HG02610 (cell line): Measurements from ENCODE around the gene ARHGAP11B.
A peak's percentile ranks its signal among the peaks of the same experiment; 100 is the strongest.
"Not testable (repeated sequence)": the region's sequence is repeated elsewhere in the genome, so short reads cannot be mapped to it uniquely, and the experiment has no call there.

ENCODE experiments used
- ATAC-seq: cut with Tn5 transposase; IDR thresholded peaks from one replicate; pipeline ENCODE4 v1.9.1; 2021; ENCODE audit warnings: mild to moderate bottlenecking, moderate library complexity; ENCODE audit not compliant: unreplicated experiment

ARHGAP11B gene

DNA sequence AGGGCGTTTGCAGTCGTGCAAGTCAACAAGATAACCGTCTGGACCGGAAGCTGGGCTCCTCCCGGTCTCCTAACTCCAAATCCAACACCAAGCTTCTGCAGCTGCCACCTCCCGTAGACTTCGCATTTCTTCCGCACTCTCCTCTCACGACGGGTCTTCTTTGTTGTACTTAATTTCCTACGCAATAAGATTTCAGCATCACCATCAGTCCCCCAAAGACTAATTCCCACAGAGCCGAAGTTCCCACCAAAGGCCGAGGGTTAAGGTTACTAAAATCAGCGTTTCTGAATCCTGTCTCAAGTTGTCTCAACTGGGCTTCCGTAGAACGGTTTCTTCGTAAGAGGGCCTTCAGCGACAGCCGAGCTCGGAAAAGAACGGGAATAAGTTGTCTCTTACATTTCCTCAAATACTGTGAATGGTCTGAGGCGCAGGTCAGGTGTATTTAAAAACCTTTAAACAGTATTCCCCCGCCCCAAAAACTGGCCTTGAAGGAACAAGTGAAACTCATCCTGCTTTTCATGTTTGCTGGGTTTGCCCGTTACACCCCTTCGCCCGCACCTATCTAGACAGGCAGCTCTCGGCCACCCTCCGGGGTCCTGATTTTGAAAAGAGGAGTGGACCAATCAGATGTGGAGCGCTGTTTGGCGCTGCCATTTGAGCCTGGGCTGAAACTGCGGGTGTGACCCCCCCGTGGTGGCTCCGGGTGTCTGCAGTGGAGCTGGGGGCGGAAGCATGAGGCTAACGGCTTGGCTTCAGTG lies at the start of gene ARHGAP11B:
Gene ARHGAP11B, plus strand, starts transcription at position 693 of the 758 bp plus-strand sequence.
- ATAC-seq, result peak; percentile 86

DNA sequence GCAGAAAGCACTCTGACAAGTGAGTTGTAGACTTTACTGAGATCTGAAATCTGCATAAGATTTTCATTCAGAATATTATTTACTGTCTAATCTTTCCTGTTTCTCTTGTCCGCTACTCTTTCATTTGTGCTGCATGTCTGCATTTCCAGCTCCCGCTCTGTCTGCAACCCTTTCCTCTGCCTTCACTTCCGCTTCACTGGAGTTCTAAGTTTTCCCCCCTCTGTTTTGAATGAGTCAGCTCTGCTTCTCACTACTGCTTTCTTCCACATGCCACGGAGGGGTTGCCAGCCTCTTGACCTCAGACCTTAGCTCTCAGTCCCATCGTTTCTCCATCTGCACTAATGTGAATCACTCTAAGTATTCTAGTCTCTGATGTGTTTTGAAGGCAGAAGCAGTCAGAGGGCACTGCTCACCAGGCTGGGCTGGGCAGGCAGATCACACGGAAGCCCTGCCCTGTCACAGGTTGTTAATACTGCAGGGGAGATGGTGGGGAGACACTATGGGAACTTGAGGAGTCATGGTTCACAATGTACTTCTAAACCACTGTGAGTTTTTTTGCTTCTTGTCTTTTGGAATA lies 46.4 kb upstream of the ARHGAP11B start:
- not testable (repeated sequence) for ATAC-seq

DNA sequence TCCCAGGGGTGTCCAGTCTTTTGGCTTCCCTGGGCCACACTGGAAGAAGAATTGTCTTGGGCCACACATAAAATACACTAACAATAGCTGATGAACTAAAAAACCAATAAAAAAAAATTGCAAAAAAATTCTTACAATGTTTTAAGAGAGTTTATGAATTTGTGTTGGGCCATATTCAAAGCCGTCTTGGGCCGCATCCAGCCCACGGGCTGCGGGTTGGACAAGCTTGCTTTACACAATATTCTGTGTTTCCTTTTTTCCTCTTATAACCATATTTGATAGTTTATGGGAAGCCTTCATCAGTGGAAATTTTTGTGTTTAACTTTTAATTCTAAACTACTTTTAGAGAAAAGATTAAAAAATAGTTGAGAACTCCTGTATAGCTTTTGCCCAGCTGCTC lies 45.2 kb upstream of the ARHGAP11B start:
- ATAC-seq, result not testable (repeated sequence)

DNA sequence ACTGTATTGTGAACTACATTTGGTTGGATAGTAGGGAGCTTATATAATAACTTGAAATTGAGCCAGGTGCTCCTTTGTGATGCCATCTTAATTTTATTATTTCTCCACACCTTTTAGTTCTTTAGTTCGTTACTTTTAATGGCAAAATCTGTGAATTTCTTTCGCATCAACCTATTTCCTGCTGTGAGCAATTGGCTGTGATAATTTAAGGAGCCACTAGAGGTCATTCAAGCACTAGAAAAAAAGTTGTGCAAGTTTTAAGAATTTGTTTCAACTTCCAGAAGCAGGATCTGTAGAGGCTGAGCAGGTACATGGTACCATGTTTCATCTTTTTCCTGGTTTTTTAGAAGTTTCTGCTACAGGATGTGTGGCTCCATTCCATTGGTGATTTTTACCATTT lies 27.0 kb upstream of the ARHGAP11B start:
- not testable (repeated sequence) for ATAC-seq

DNA sequence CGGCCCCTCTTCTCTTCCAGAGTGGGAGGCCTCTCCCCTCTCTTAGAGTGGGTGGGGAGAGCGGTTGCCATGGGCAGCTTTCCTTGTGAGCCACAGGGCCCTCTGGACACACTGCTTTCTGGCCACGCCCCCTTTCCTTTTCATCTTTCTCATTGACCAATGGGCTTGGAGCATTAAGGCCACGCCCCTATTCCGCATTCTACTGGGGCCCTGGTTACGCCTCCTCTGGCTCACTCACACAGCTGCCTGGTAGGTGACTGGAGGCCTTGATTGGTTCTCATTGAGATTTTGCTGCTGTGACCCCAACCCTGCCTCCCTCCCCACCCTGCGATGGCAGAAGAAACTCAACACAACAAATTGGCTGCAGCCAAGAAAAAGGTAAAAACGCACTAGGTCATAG lies 22.1 kb upstream of the ARHGAP11B start, which contains the start of gene GOLGA8H:
Gene GOLGA8H, plus strand, starts transcription at position 233 of the 400 bp plus-strand sequence. Its CDS starts 98 bp downstream, at position 331.
- ATAC-seq, result not testable (repeated sequence)

DNA sequence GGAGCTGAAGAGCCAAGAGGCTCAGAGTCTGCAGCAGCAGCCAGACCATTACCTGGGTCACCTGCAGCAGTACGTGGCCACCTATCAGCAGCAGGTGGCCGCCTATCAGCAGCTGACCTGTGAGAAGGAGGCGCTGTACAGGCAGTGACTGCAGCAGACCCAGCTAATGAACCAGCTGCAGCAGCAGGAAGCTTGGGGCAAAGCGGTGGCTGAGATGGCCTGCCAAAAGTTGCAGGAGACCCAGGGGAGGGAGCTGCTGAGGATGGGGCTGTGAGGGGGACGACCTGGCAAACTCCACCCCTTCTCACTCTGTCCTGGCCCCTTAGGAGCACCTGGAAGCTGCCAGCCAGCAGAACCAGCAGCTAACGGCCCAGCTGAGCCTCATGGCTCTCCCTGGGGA lies 13.7 kb upstream of the ARHGAP11B start:
- ATAC-seq, result not testable (repeated sequence)

DNA sequence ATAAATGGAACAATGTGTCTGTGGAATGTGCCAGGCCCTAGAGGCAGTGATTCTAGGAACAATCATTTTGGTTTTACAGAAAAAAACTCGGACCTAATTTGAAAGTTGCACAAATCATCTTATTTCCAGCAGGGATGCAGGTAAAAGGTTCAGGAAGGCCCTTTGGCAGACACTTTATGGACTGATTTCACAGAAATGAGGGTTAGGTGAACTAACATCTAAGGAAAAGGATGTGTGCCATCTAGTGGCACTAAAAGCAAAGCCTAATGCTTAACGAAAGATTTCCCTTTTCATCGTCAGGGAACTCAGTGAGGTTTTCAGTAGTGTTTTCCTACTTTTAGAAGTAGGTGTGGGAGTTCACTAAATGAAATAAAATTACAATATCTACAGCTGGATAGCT lies 4.6 kb upstream of the ARHGAP11B start:
- ATAC-seq, result not testable (repeated sequence)

DNA sequence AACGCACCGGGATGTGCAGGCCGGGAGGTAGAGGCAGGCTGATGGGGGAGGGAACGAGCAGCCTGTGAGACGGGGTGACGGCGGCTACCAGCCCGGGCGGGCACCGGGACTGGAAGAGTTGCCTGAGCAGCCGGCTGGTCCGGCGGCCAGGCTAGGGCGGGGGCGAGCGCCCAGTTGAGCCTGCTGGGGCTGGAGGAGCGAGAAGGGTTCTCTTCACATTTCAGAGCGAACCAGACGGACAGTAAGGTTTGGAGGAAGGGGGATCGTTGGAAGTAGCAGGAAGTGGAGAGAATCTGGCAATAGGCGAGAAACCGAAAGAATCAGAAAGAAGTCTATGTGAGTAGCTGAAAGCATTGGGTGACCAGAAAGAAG lies 252 bp downstream of the ARHGAP11B start:
- peak; percentile 1 for ATAC-seq

DNA sequence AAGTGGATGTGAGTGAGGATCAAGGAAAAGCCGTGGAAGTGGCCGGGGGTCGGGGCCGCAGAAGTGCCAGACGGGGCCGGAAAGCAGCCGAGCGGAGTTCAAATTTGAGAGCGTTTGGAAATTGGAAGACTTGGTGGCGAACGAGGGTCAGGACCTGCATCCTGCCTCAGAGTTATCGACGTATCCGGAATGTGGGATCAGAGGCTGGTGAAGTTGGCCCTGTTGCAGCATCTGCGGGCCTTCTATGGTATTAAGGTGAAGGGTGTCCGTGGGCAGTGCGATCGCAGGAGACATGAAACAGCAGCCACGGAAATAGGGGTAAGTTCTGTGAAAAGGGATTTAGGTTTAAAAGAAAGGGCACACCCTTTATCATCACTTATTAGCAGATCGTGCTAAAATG lies 704 bp downstream of the ARHGAP11B start:
- ATAC-seq, result peak; percentile 5

DNA sequence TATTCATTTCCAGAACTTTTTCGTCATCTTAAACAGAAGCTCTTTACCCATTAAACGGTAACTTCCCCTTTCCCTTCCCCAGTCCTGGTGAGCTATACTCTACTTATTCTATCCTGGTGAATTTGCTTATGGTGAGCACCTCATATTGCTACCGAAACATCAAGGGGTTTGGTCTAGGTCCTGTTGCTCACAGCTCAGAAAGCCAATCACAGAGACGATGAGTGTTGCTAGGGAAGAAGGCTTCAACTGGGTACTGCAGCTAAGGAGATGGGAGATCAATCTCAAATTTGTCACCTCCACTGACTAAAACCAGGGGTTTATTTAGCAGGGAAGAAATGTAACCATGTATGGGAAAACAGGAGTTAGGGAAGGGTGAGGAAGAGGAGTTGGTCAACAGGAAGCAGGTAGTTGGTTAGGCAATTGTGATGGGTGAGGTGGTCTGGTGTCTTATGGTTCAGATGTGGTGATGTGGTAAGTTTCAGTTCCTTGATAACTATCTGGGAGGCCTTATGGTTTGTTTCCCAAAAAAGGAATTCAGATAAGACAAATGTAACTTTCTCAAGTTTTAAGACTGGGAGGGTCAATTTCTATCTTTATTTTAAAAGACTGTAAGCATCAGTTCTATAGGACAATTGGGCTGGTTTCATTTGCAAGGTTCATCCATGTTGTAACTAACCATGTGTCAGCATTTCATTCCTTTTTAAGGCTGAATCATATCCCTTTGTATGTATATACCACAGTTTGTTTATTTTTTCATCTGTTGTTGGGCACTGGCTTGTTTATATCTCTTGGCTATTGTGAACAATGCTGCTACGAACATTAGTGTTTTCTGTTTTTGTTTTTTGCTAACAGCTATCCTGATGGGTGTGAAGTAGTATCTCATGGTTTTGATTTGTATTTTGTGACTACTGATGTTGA lies 24.3 kb downstream of the ARHGAP11B start:
- ATAC-seq, result peak; percentile 63

DNA sequence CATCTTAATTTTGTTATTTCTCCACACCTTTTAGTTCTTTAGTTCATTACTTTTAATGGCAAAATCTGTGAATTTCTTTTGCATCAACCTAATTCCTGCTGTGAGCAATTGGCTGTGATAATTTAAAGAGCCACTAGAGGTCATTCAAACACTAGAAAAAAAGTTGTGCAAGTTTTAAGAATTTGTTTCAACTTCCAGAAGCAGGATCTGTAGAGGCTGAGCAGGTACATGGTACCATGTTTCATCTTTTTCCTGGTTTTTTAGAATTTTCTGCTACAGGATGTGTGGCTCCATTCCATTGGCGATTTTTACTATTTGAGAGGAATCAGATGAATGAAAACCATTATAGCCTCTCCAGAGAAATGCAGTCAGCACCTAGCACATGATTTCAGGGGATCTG lies 35.2 kb downstream of the ARHGAP11B start:
- ATAC-seq, result not testable (repeated sequence)

DNA sequence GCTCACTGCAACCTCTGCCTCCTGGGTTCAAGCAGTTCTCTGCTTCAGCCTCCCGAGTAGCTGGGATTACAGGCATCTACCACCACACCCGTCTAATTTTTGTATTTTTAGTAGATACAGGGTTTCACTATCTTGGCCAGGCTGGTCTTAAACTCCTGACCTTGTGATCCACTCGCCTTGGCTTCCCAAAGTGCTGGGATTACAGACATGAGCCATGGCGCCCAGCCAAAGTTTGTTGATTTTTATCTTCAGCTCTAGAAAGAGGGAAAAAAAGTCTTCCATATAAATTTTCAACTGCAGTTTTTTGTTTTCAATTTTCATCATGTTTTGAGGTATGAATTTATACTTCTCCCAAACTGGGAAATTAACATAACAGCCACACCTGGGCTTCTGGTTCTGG lies 43.7 kb downstream of the ARHGAP11B start:
- ATAC-seq, result not testable (repeated sequence)

DNA sequence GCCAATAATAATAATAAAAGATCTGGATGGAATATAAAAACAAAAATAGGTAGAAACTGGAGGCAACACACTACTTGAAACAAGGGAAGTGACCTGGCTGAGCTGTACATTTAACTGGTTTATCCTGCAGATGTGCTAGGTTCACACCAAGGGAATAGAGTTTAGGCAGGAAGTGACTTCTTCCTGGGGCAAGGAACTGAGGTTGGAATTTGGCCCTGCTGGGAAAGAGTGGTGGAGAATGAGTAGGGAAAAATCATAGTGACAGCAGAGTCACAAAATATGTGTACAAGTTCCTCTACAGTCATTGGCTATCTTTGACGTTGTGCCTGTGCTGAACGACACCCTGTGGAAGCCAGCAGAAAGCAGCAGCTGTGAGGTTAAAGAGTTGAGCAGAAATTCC lies 44.1 kb downstream of the ARHGAP11B start:
- no peak for ATAC-seq

DNA sequence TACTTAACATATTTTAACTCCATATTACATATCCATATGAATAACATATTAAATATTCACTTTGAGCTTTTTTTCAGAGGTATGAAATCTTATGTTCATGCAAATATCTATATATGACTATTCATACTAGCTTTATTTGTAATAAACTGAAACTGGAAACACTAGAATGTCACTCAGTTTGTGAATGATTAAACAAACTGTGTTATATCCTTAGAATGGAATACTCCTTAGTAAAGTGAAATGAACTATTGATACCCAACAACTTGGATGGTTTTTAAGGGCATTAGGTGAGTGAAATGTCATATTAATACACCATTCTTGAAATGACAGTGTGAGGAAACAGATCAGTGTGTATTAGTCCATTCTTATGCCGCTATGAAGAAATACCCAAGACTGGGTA lies 45.4 kb downstream of the ARHGAP11B start:
- no peak for ATAC-seq

DNA sequence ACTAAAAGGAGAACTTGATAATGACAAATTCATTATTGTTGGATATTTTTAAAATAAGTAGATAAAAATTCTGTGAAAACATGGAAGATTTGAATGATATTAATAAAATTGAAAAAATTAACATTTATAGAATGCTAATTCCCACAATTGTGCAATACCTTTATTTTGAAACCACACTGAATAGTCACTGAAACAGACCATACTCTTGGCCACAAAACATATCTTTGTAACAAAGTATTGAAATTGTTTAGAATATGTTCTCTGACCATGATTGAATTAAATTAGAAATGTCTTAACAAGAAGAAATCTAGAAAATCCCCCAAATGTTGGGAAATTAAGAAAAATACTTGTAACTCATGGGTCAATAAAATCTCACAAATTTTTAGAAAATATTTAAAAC lies 49.2 kb downstream of the ARHGAP11B start:
- no peak for ATAC-seq

DNA sequence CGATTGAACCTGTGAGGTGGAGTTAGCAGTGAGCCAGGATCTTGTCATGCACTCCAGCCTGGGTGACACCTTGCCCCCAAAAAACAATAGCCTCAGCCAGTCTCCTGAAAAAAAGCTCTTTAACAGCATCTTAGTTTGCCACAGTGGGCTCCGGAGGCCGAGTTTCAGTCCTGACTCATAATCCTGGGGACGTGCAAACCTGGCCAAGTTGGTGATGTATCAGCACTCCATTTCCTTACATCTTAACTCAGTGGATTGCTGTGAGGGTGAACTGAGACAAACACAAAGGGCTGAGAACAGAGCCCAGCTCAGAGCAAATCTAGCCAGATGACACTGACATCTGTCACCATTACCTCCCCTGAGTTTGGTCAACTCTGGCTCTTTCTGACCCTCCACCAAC lies 50.0 kb downstream of the ARHGAP11B start:
- ATAC-seq, result not testable (repeated sequence)

DNA sequence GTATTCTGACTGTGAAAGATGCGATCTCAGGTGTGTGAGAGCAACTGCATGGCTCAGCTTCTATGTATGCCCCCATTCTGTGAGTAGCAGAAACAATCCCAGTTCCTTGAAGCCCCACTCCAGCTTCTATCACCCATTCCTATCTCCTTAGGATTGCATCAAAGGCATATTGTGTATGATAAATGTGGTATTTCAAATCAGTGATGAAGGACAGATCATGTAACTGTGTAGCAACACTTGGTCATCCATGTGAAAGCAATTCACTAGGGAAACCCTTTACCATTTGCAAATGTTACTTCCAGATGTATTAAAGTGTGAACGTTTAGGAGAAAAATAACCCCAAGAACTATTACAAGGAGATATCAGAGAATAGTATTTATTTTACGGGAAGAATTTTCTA lies 55.1 kb downstream of the ARHGAP11B start:
- ATAC-seq, result not testable (repeated sequence)

DNA sequence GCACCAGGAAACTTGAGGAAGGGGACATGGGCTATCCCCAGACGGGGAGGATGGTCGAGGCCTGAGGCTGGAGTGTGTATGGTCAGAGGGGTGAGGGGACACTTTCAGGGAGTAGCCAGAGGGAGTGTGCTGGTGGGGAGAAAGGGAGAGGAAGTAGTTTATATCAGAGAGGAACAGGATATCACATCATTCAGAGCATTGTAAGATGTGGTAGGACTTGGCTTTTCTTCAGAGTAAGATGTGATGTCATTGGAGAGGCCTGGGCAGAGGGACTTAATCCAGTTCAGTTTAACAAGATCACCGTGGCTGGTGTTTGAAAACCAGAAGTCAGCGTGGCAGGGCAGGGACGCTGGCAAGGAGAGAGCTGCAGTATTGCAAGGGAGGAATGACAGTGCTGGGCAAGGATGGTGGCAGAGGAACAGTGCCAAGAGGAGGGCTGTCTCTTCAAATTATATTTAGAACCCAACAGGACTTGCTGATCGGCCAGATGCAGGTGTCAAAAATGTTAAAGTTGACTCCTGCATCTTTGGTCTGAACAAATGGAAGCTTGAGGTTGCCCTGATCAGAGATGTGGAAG lies 59.9 kb downstream of the ARHGAP11B start:
- ATAC-seq, result not testable (repeated sequence)

DNA sequence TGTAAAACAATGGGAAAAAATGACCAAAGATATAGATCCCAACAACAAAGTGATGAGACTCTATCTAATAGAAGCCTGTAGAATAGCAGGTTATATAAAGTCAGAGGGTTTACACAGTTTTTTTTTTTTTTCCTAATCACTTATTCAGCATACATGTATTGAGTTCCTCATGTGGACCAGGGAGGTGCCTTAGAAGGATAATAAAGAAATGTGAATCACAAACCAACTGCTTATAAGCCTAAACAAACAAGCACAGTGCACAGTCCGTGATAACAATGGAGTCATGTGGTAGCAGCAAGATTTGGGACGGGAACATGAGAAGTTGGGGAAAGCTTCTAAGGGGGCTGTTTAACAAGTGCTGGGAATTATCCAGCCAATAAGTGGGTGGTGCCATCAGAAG lies 60.7 kb downstream of the ARHGAP11B start:
- not testable (repeated sequence) for ATAC-seq
